ENCODE measurements around the gene DST.

The DST gene

GRCh38 chr6:56642366-56643261, at the start of gene DST:
TSS of gene DST (minus strand) at chr6:56642889.
- Histone ChIP-seq H3K4me3 (ENCODE audit: low read length) (no peak within 1 kb of the TSS), H3K4me1 (ENCODE audit: control insufficient read depth, insufficient read depth, low read length) (peaks cover 6% of the 10 kb centered on the region), H3K27me3 (ENCODE audit: control insufficient read depth, insufficient read depth, low read length) (no peaks in the 10 kb centered on the region), H3K27ac (ENCODE audit: low read depth, low read length) (peak within 1 kb of the TSS; percentile 35), H3K36me3 (ENCODE audit: control insufficient read depth, insufficient read depth, low read length) (peaks cover 6% of the 10 kb centered on the region), H3K9ac (ENCODE audit: low read length) (no peak within 1 kb of the TSS)

- H3K9ac ChIP-seq (ENCODE audit: low read length), result no peak overlapping the region
- H3K27me3 ChIP-seq (ENCODE audit: control insufficient read depth, insufficient read depth, low read length), result no peaks in the 10 kb centered on the region
- H3K4me1 ChIP-seq (ENCODE audit: control insufficient read depth, insufficient read depth, low read length), result peaks cover 35% of the 10 kb centered on the region
- peak overlapping the region; percentile 55 for H3K4me3 ChIP-seq (ENCODE audit: low read length)
- no peaks in the 10 kb centered on the region for H3K36me3 ChIP-seq (ENCODE audit: control insufficient read depth, insufficient read depth, low read length)
- peak overlapping the region; percentile 69 for H3K27ac ChIP-seq (ENCODE audit: low read depth, low read length)
Measured at GRCh38 chr6:56691814-56692213, 49.1 kb upstream of the DST start.

- H3K4me1 ChIP-seq (ENCODE audit: control insufficient read depth, insufficient read depth, low read length), result peaks cover 35% of the 10 kb centered on the region
- H3K36me3 ChIP-seq (ENCODE audit: control insufficient read depth, insufficient read depth, low read length), result no peaks in the 10 kb centered on the region
- no peaks in the 10 kb centered on the region for H3K27me3 ChIP-seq (ENCODE audit: control insufficient read depth, insufficient read depth, low read length)
- H3K9ac ChIP-seq (ENCODE audit: low read length), result no peak overlapping the region
- H3K4me3 ChIP-seq (ENCODE audit: low read length), result peak overlapping the region; percentile 5
- H3K27ac ChIP-seq (ENCODE audit: low read depth, low read length), result peak overlapping the region; percentile 19
Measured at GRCh38 chr6:56691286-56691595, 48.6 kb upstream of the DST start.

- no peaks in the 10 kb centered on the region for H3K36me3 ChIP-seq (ENCODE audit: control insufficient read depth, insufficient read depth, low read length)
- no peak overlapping the region for H3K9ac ChIP-seq (ENCODE audit: low read length)
- no peaks in the 10 kb centered on the region for H3K27me3 ChIP-seq (ENCODE audit: control insufficient read depth, insufficient read depth, low read length)
- peak overlapping the region; percentile 19 for H3K27ac ChIP-seq (ENCODE audit: low read depth, low read length)
- peak overlapping the region; percentile 5 for H3K4me3 ChIP-seq (ENCODE audit: low read length)
- H3K4me1 ChIP-seq (ENCODE audit: control insufficient read depth, insufficient read depth, low read length), result peaks cover 35% of the 10 kb centered on the region
Measured at GRCh38 chr6:56690519-56691285, 48.0 kb upstream of the DST start.

- Histone ChIP-seq H3K36me3 (ENCODE audit: control insufficient read depth, insufficient read depth, low read length) (no peaks in the 10 kb centered on the region), H3K4me3 (ENCODE audit: low read length) (peak overlapping the region; percentile 5), H3K27ac (ENCODE audit: low read depth, low read length) (peak overlapping the region; percentile 30), H3K27me3 (ENCODE audit: control insufficient read depth, insufficient read depth, low read length) (no peaks in the 10 kb centered on the region), H3K9ac (ENCODE audit: low read length) (no peak overlapping the region), H3K4me1 (ENCODE audit: control insufficient read depth, insufficient read depth, low read length) (peaks cover 33% of the 10 kb centered on the region)
Measured at GRCh38 chr6:56689663-56690062, 47.0 kb upstream of the DST start.

GRCh38 chr6:56689114-56689513, 46.4 kb upstream of the DST start:
- no peaks in the 10 kb centered on the region for H3K27me3 ChIP-seq (ENCODE audit: control insufficient read depth, insufficient read depth, low read length)
- H3K36me3 ChIP-seq (ENCODE audit: control insufficient read depth, insufficient read depth, low read length), result no peaks in the 10 kb centered on the region
- H3K9ac ChIP-seq (ENCODE audit: low read length), result no peak overlapping the region
- peaks cover 33% of the 10 kb centered on the region for H3K4me1 ChIP-seq (ENCODE audit: control insufficient read depth, insufficient read depth, low read length)
- peak overlapping the region; percentile 28 for H3K4me3 ChIP-seq (ENCODE audit: low read length)
- H3K27ac ChIP-seq (ENCODE audit: low read depth, low read length), result peak overlapping the region; percentile 2

GRCh38 chr6:56688521-56688920, 45.8 kb upstream of the DST start:
- Histone ChIP-seq H3K4me3 (ENCODE audit: low read length) (peak overlapping the region; percentile 28), H3K27ac (ENCODE audit: low read depth, low read length) (peak overlapping the region; percentile 6), H3K36me3 (ENCODE audit: control insufficient read depth, insufficient read depth, low read length) (no peaks in the 10 kb centered on the region), H3K27me3 (ENCODE audit: control insufficient read depth, insufficient read depth, low read length) (no peaks in the 10 kb centered on the region), H3K4me1 (ENCODE audit: control insufficient read depth, insufficient read depth, low read length) (peaks cover 32% of the 10 kb centered on the region), H3K9ac (ENCODE audit: low read length) (no peak overlapping the region)

GRCh38 chr6:56687551-56687950, 44.9 kb upstream of the DST start:
- Histone ChIP-seq H3K27me3 (ENCODE audit: control insufficient read depth, insufficient read depth, low read length) (no peaks in the 10 kb centered on the region), H3K9ac (ENCODE audit: low read length) (no peak overlapping the region), H3K4me1 (ENCODE audit: control insufficient read depth, insufficient read depth, low read length) (peaks cover 32% of the 10 kb centered on the region), H3K36me3 (ENCODE audit: control insufficient read depth, insufficient read depth, low read length) (no peaks in the 10 kb centered on the region), H3K27ac (ENCODE audit: low read depth, low read length) (no peak overlapping the region), H3K4me3 (ENCODE audit: low read length) (no peak overlapping the region)

GRCh38 chr6:56686429-56686828, 43.7 kb upstream of the DST start:
- Histone ChIP-seq H3K36me3 (ENCODE audit: control insufficient read depth, insufficient read depth, low read length) (no peaks in the 10 kb centered on the region), H3K4me1 (ENCODE audit: control insufficient read depth, insufficient read depth, low read length) (peaks cover 28% of the 10 kb centered on the region), H3K27me3 (ENCODE audit: control insufficient read depth, insufficient read depth, low read length) (no peaks in the 10 kb centered on the region), H3K27ac (ENCODE audit: low read depth, low read length) (no peak overlapping the region), H3K4me3 (ENCODE audit: low read length) (no peak overlapping the region), H3K9ac (ENCODE audit: low read length) (no peak overlapping the region)

- peaks cover 27% of the 10 kb centered on the region for H3K4me1 ChIP-seq (ENCODE audit: control insufficient read depth, insufficient read depth, low read length)
- H3K27ac ChIP-seq (ENCODE audit: low read depth, low read length), result no peak overlapping the region
- H3K9ac ChIP-seq (ENCODE audit: low read length), result no peak overlapping the region
- H3K36me3 ChIP-seq (ENCODE audit: control insufficient read depth, insufficient read depth, low read length), result no peaks in the 10 kb centered on the region
- no peaks in the 10 kb centered on the region for H3K27me3 ChIP-seq (ENCODE audit: control insufficient read depth, insufficient read depth, low read length)
- H3K4me3 ChIP-seq (ENCODE audit: low read length), result no peak overlapping the region
Measured at GRCh38 chr6:56685994-56686393, 43.3 kb upstream of the DST start.

- no peaks in the 10 kb centered on the region for H3K36me3 ChIP-seq (ENCODE audit: control insufficient read depth, insufficient read depth, low read length)
- H3K4me3 ChIP-seq (ENCODE audit: low read length), result no peak overlapping the region
- H3K9ac ChIP-seq (ENCODE audit: low read length), result no peak overlapping the region
- no peaks in the 10 kb centered on the region for H3K27me3 ChIP-seq (ENCODE audit: control insufficient read depth, insufficient read depth, low read length)
- peaks cover 20% of the 10 kb centered on the region for H3K4me1 ChIP-seq (ENCODE audit: control insufficient read depth, insufficient read depth, low read length)
- no peak overlapping the region for H3K27ac ChIP-seq (ENCODE audit: low read depth, low read length)
Measured at GRCh38 chr6:56685102-56685733, 42.5 kb upstream of the DST start.

GRCh38 chr6:56684342-56685101, 41.8 kb upstream of the DST start:
- H3K9ac ChIP-seq (ENCODE audit: low read length), result no peak overlapping the region
- H3K27ac ChIP-seq (ENCODE audit: low read depth, low read length), result no peak overlapping the region
- no peak overlapping the region for H3K4me3 ChIP-seq (ENCODE audit: low read length)
- no peaks in the 10 kb centered on the region for H3K27me3 ChIP-seq (ENCODE audit: control insufficient read depth, insufficient read depth, low read length)
- H3K36me3 ChIP-seq (ENCODE audit: control insufficient read depth, insufficient read depth, low read length), result no peaks in the 10 kb centered on the region
- H3K4me1 ChIP-seq (ENCODE audit: control insufficient read depth, insufficient read depth, low read length), result peaks cover 14% of the 10 kb centered on the region

All from rectal smooth muscle tissue (tissue), 1 donor.